Sigmoid colon (tissue), 7 donors: ENCODE data around the gene ARHGDIA. TPM values are rescaled to one million over a fixed set of nuclear protein-coding genes. Genes with fewer than 3 reads are reported as not detected.
A peak's percentile ranks its signal among the peaks of the same experiment; 100 is the strongest.

Experiments used
- DNase-seq: peaks from one replicate; pipeline ENCODE4 v3.0.0-alpha.2; 2019
- H3K27ac ChIP-seq, 4 donors: fragments of 200-600 bp; sonication (generic); one replicate each; pipeline ENCODE4 v1.5.1; 2016 to 2019; ENCODE audit warnings: mild to moderate bottlenecking in 1 of 4
- H3K27me3 ChIP-seq, 3 donors: fragments of 200-600 bp; sonication (generic); one replicate each; pipeline ENCODE4 v1.5.1; 2019; ENCODE audit warnings: mild to moderate bottlenecking in 1 of 3
- H3K36me3 ChIP-seq, 4 donors: fragments of 200-600 bp; sonication (generic); one replicate each; pipeline ENCODE4 v1.5.1; 2016 to 2019
- H3K4me1 ChIP-seq, 4 donors: fragments of 200-600 bp; sonication (generic); one replicate each; pipeline ENCODE4 v1.5.1; 2017 to 2019
- H3K4me3 ChIP-seq, 4 donors: fragments of 200-600 bp; sonication (generic); one replicate each; pipeline ENCODE4 v1.5.1; 2017 to 2019; ENCODE audit warnings: mild to moderate bottlenecking in 2 of 4, moderate library complexity in 1 of 4
- H3K9me3 ChIP-seq, 4 donors: fragments of 200-600 bp in 3 of 4; sonication (generic) in 3 of 4; one replicate each; pipeline versions ENCODE4 v1.5.1 to v1.6.1; 2013 to 2019
- CTCF ChIP-seq, 4 experiments: fragments of 450-650 bp in 3 of 4; fragments of 200-600 bp in 1 of 4; IDR thresholded peaks; one replicate each; pipeline ENCODE4 v1.5.1; 2016 to 2019; ENCODE audit warnings: antibody characterized with exemption in 4 of 4, mild to moderate bottlenecking in 3 of 4, moderate library complexity in 2 of 4
- EP300 ChIP-seq, 4 donors: sonication (generic); formaldehyde crosslinking; IDR thresholded peaks; one replicate each; pipeline ENCODE4 v1.6.1; 2017; ENCODE audit warnings: antibody characterized with exemption in 4 of 4
- POLR2A ChIP-seq, 2 donors: fragments of 450-650 bp; IDR thresholded peaks; one replicate each; pipeline ENCODE4 v1.6.1; 2016; ENCODE audit warnings: antibody characterized with exemption in 2 of 2, mild to moderate bottlenecking in 2 of 2, moderate library complexity in 2 of 2
- POLR2AphosphoS5 ChIP-seq, 4 donors: sonication (generic); formaldehyde crosslinking; IDR thresholded peaks; one replicate each; pipeline ENCODE4 v1.6.1; 2017; ENCODE audit warnings: antibody characterized with exemption in 4 of 4
- WGBS, 2 donors: extraction: QIAGEN DNeasy Blood & Tissue Kit; methylation state at CpG; one replicate each; pipeline ENCODE4 v1.1.7; 2013; 5-methylcytosine and 5-hydroxymethylcytosine counted together
- intact Hi-C: fragments of 100-400 bp; cut with DNase I; formaldehyde crosslinking; loops from one replicate; pipeline ENCODE4 v1.15.1; 2023
- polyA plus RNA-seq, 3 donors: library from polyadenylated mRNA; stranded (reverse); fragments of 200-250 nt; gene quantifications; one replicate each; pipeline ENCODE4 v1.2.3, GENCODE V29; 2013
- total RNA-seq, 4 donors: library from RNA; depleted of rRNA; stranded (reverse); fragments of >200 nt; gene quantifications; one replicate each; pipeline ENCODE4 v1.1.0, GENCODE V29; 2016
- donor health status: healthy with polysubstance abuse.
- donor health status: Bipolar disorder and iron deficiency.
- donor health status: healthy.

ARHGDIA gene
- total and polyA plus RNA-seq, 7 donors = 67.0 to 452 (median 99.5) TPM

- peak; percentile 98 for DNase-seq
- peak within 1 kb of the TSS; percentile 90 to 95 (median 93) for H3K27ac ChIP-seq
- intact Hi-C loops = loop anchor here (5.0 kb wide), 1 partner anchor 39 kb away; the partner anchor contains the start of gene ARHGDIA
- H3K4me1 ChIP-seq = peaks cover 0 to 31% (median 25%) of the 10 kb centered on the region in 4 donors
- H3K9me3 ChIP-seq = no peaks in the 10 kb centered on the region
- no peaks in the 10 kb centered on the region for H3K27me3 ChIP-seq
- peak within 1 kb of the TSS; percentile 82 to 99 (median 92) for H3K4me3 ChIP-seq
- H3K36me3 ChIP-seq = no peaks in the 10 kb centered on the region
- TF ChIP-seq POLR2A (IDR thresholded peaks at IDR 0.05) (peak; percentile 87 to 92), EP300 (IDR thresholded peaks at IDR 0.05) (no peak), POLR2AphosphoS5 (IDR thresholded peaks at IDR 0.05) (peak; percentile 89 to 97 (median 94)), CTCF (IDR thresholded peaks at IDR 0.05) (no peak)
- 1 to 2% methylated on average over 76 of the region's 76 CpGs for WGBS, 2 donors
Observed at GRCh38 chr17:81833160-81833920, 37.8 kb downstream of the ARHGDIA start, which contains the start of gene MCRIP1. Gene MCRIP1, minus strand, starts transcription at chr17:81833291. Its CDS starts 8,785 bp downstream, at chr17:81824506.

- intact Hi-C loops = loop anchor here (5.0 kb wide), 1 partner anchor 40 kb away; the partner anchor contains the start of gene ARHGDIA
- DNase-seq = no peak
- peak overlapping the region; percentile 89 to 95 (median 92) for H3K27ac ChIP-seq
Observed at GRCh38 chr17:81832608-81833159, 38.5 kb downstream of the ARHGDIA start.

GRCh38 chr17:81831957-81832607 lies 39.1 kb downstream of the ARHGDIA start:
- intact Hi-C loops = loop anchor here (5.0 kb wide), 1 partner anchor 40 kb away; the partner anchor contains the start of gene ARHGDIA
- peak overlapping the region; percentile 89 to 95 (median 92) for H3K27ac ChIP-seq

More at GRCh38 chr17:81832608-81833159, 38.5 kb downstream of the ARHGDIA start:
- Histone ChIP-seq H3K36me3 (no peaks in the 10 kb centered on the region), H3K4me3 (peak overlapping the region; percentile 59 to 99 (median 92)), H3K4me1 (peaks cover 0 to 31% (median 25%) of the 10 kb centered on the region in 4 donors), H3K27me3 (no peaks in the 10 kb centered on the region), H3K9me3 (no peaks in the 10 kb centered on the region)
- no peak for TF ChIP-seq POLR2A (IDR thresholded peaks at IDR 0.05)
- TF ChIP-seq POLR2AphosphoS5 (IDR thresholded peaks at IDR 0.05) = no peak
- no peak for TF ChIP-seq EP300 (IDR thresholded peaks at IDR 0.05)
- no peak for TF ChIP-seq CTCF (IDR thresholded peaks at IDR 0.05)
- WGBS, 2 donors = 1% methylated on average over 65 of the region's 65 CpGs

More at GRCh38 chr17:81831957-81832607, 39.1 kb downstream of the ARHGDIA start:
- 36 to 48% methylated on average over 18 of the region's 18 CpGs for WGBS, 2 donors
- no peak for DNase-seq
- H3K27me3 ChIP-seq = no peaks in the 10 kb centered on the region
- H3K4me1 ChIP-seq = peaks cover 0 to 31% (median 25%) of the 10 kb centered on the region in 4 donors
- no peaks in the 10 kb centered on the region for H3K9me3 ChIP-seq
- TF ChIP-seq POLR2A (IDR thresholded peaks at IDR 0.05) = no peak
- no peak for TF ChIP-seq POLR2AphosphoS5 (IDR thresholded peaks at IDR 0.05)
- TF ChIP-seq EP300 (IDR thresholded peaks at IDR 0.05) = no peak
- no peak for TF ChIP-seq CTCF (IDR thresholded peaks at IDR 0.05)
- H3K4me3 ChIP-seq = peak overlapping the region; percentile 59 to 99 (median 92)
- no peaks in the 10 kb centered on the region for H3K36me3 ChIP-seq
